GM20000 (cell line): Measurements from ENCODE around the gene KHK.

Experiments used
- DNase-seq: peaks from one replicate; pipeline ENCODE4 v3.0.0; 2012; ENCODE audit warnings: low spot score
- CTCF ChIP-seq: IDR thresholded peaks from 2 replicates; pipeline ENCODE4 v1.5.1; 2012; ENCODE audit warnings: mild to moderate bottlenecking, control low read depth; ENCODE audit errors: extremely low read depth, missing control alignments

KHK gene

GRCh38 chr2:27065128-27065527 lies 21.4 kb upstream of the KHK start:
- DNase-seq = no peak
- TF ChIP-seq CTCF = no peak

GRCh38 chr2:27067385-27067784 lies 19.2 kb upstream of the KHK start:
- DNase-seq = no peak
- TF ChIP-seq CTCF = no peak

GRCh38 chr2:27069436-27069835 lies 17.1 kb upstream of the KHK start:
- no peak for TF ChIP-seq CTCF
- no peak for DNase-seq

- TF ChIP-seq CTCF = no peak
- DNase-seq = no peak
These were observed 16.5 kb upstream of the KHK start for GRCh38 chr2:27069961-27070618.

GRCh38 chr2:27070653-27071276 lies 15.8 kb upstream of the KHK start:
- no peak for DNase-seq
- TF ChIP-seq CTCF = no peak

GRCh38 chr2:27071277-27071989 lies 15.1 kb upstream of the KHK start, which contains the start of gene OST4:
Gene OST4 (minus strand): TSS chr2:27071654.
- TF ChIP-seq CTCF = no peak
- peak; percentile 99 for DNase-seq
